WI38 (cell line): ENCODE data around the gene TAGLN.

Source experiments
- H3K4me3 ChIP-seq: 2 replicates; pipeline ENCODE4 v1.5.1; 2011; ENCODE audit warnings: low read depth, mild to moderate bottlenecking, control low read depth, low read length
- CTCF ChIP-seq: IDR thresholded peaks from 2 replicates; pipeline ENCODE4 v1.5.1; 2012; ENCODE audit warnings: low read depth, mild to moderate bottlenecking, control low read depth, low read length

TAGLN gene

GRCh38 chr11:117239295-117239694 lies 40.1 kb downstream of the TAGLN start:
- peak; percentile 41; the same call in 1 of the 2 replicates for TF ChIP-seq CTCF
- H3K4me3 ChIP-seq = no peak overlapping the region

GRCh38 chr11:117248341-117248740 lies 49.2 kb downstream of the TAGLN start:
- TF ChIP-seq CTCF = no peak
- H3K4me3 ChIP-seq = no peak overlapping the region

- TF ChIP-seq CTCF = no peak
- no peak overlapping the region for H3K4me3 ChIP-seq
These were observed 50.4 kb downstream of the TAGLN start for GRCh38 chr11:117249571-117249970.

- no peak overlapping the region for H3K4me3 ChIP-seq
- no peak for TF ChIP-seq CTCF
These were observed 52.3 kb downstream of the TAGLN start for GRCh38 chr11:117251506-117251905.

- TF ChIP-seq CTCF = no peak
These were observed 56.8 kb downstream of the TAGLN start for GRCh38 chr11:117255966-117256365.

GRCh38 chr11:117256573-117256972 lies 57.4 kb downstream of the TAGLN start:
- no peak overlapping the region for H3K4me3 ChIP-seq
- TF ChIP-seq CTCF = no peak

More at GRCh38 chr11:117255966-117256365, 56.8 kb downstream of the TAGLN start:
- H3K4me3 ChIP-seq = no peak overlapping the region
